Panc1 (cell line): Measurements from ENCODE around the gene HSD17B3. TPM values are rescaled to one million over a fixed set of nuclear protein-coding genes. Genes with fewer than 3 reads are reported as not detected.

Experiments
- ATAC-seq: fragments of 200-7000 bp; cut with Tn5 transposase; 2 replicates; pipeline ENCODE4 v1.9.1; 2020; ENCODE audit warnings: mild to moderate bottlenecking, moderate library complexity
- BruUV-seq: library from RNA; stranded (reverse); fragments of 400-500 nt; replicated peaks from 2 replicates; lab custom pipeline; 2021; lab: Mats Ljungman, UMichigan
- CTCF ChIA-PET: fragments of 300-600 bp; sonication (Branson Sonifier 250); formaldehyde crosslinking; loops from one replicate; lab custom pipeline; 2022; ENCODE audit warnings: antibody characterized with exemption; lab: Charles Lee
- POLR2A ChIA-PET: fragments of 300-600 bp; sonication (Branson Sonifier 250); formaldehyde crosslinking; loops from one replicate; lab custom pipeline; 2022; ENCODE audit warnings: antibody characterized with exemption; lab: Charles Lee
- DNase-seq: peaks from one replicate; pipeline ENCODE4 v3.0.0-alpha.2; 2010; ENCODE audit warnings: low read depth, low spot score
- H3K27ac ChIP-seq: 2 replicates; pipeline ENCODE4 v1.5.1; 2011; ENCODE audit warnings: mild to moderate bottlenecking, low read length, inconsistent platforms
- H3K27me3 ChIP-seq: fragments of 200-500 bp; sonication (Bioruptor generic); 2 replicates; pipeline ENCODE4 v1.6.0; 2014; ENCODE audit warnings: low read length, inconsistent platforms; ENCODE audit not compliant: control insufficient read depth, insufficient read depth
- H3K36me3 ChIP-seq: fragments of 200-500 bp; sonication (Bioruptor generic); 2 replicates; pipeline ENCODE4 v1.5.1; 2014; ENCODE audit warnings: inconsistent platforms, mild to moderate bottlenecking, low read length, moderate library complexity; ENCODE audit not compliant: control insufficient read depth, insufficient read depth
- H3K4me1 ChIP-seq: 2 replicates; pipeline ENCODE4 v1.5.1; 2011; ENCODE audit warnings: inconsistent platforms, mild to moderate bottlenecking, low read length, moderate library complexity; ENCODE audit not compliant: control insufficient read depth, insufficient read depth
- H3K4me3 ChIP-seq, 2 experiments: 2 replicates each; pipeline ENCODE4 v1.5.1; 2011 to 2012; ENCODE audit warnings: low read depth in 2 of 2, low read length in 2 of 2, mild to moderate bottlenecking in 2 of 2, inconsistent platforms in 1 of 2, moderate library complexity in 1 of 2
- H3K9me3 ChIP-seq: fragments of 200-500 bp; sonication (Bioruptor generic); 2 replicates; pipeline ENCODE4 v1.5.1; 2014; ENCODE audit warnings: low read depth, mild to moderate bottlenecking, inconsistent platforms, low read length, moderate library complexity; ENCODE audit not compliant: control insufficient read depth, insufficient read depth
- CTCF ChIP-seq: fragments of 450-650 bp; IDR thresholded peaks from 2 replicates; pipeline ENCODE4 v1.5.1; 2017; ENCODE audit warnings: mild to moderate bottlenecking
- POLR2AphosphoS5 ChIP-seq: IDR thresholded peaks from 2 replicates; pipeline ENCODE4 v1.6.1; 2012; ENCODE audit warnings: mild to moderate bottlenecking, low read depth, low read length, moderate library complexity
- REST ChIP-seq, 2 experiments: IDR thresholded peaks; 2 replicates each; pipeline ENCODE4 v1.6.1; 2011 to 2012; ENCODE audit warnings: low read depth in 2 of 2, control low read depth in 1 of 2, low read length in 1 of 2, mild to moderate bottlenecking in 1 of 2, moderate library complexity in 1 of 2; ENCODE audit not compliant: insufficient read depth in 1 of 2
- SIN3A ChIP-seq: IDR thresholded peaks from 2 replicates; pipeline ENCODE4 v1.6.1; 2012; ENCODE audit warnings: low read depth, mild to moderate bottlenecking, low read length, moderate library complexity, borderline replicate concordance; ENCODE audit not compliant: insufficient read depth
- TCF7L2 ChIP-seq: IDR thresholded peaks from 2 replicates; pipeline ENCODE4 v1.6.1; 2011; ENCODE audit warnings: mild to moderate bottlenecking, low read depth, low read length, inconsistent platforms
- in situ Hi-C: cut with HindIII; loops from 2 replicates; pipeline ENCODE4 v1.10.0; 2016; ENCODE audit warnings: low sequenced_read_pairs, low pct_unique_long_range_greater_than_20kb
- intact Hi-C: fragments of 100-400 bp; cut with micrococcal nuclease; formaldehyde crosslinking; loops from one replicate; pipeline ENCODE4 v1.10.0; 2022; ENCODE audit not compliant: unreplicated experiment
- total RNA-seq: library from RNA; stranded (reverse); gene quantifications from one replicate; pipeline ENCODE4 v1.2.1, GENCODE V29; 2021; ENCODE audit not compliant: unreplicated experiment

Gene HSD17B3
- total RNA-seq, 1 experiment from 2014 or later: 0.39 TPM

GRCh38 chr9:96245399-96245798, 56.6 kb downstream of the HSD17B3 start:
- H3K4me1 ChIP-seq: no peaks in the 10 kb centered on the region
- BruUV-seq: no TSS peak
- H3K36me3 ChIP-seq: no peaks in the 10 kb centered on the region
- H3K9me3 ChIP-seq: no peaks in the 10 kb centered on the region
- ChIA-PET POLR2A (interaction anchor here (0.6 kb wide), 1 partner anchor 944 kb away, joined by 3 read pairs; no protein-coding TSS in a partner anchor), CTCF (no interaction called here)
- DNase-seq: no peak
- in situ Hi-C loops (no loop called here), intact Hi-C loops (no loop called here)
- TF ChIP-seq TCF7L2 (no peak), CTCF (no peak), POLR2AphosphoS5 (no peak), REST (IDR thresholded peaks at IDR 0.05; ENCODE audit: insufficient read depth in 1 of 2, low read depth in 2 of 2, low read length in 1 of 2) (no peak), SIN3A (no peak)
- H3K4me3 ChIP-seq: no peak overlapping the region
- no peak for ATAC-seq
- no peak overlapping the region for H3K27ac ChIP-seq
- H3K27me3 ChIP-seq: no peaks in the 10 kb centered on the region

GRCh38 chr9:96243778-96244177, 58.2 kb downstream of the HSD17B3 start:
- H3K4me3 ChIP-seq: no peak overlapping the region
- ATAC-seq (no peak), DNase-seq (no peak)
- no TSS peak for BruUV-seq
- no peaks in the 10 kb centered on the region for H3K27me3 ChIP-seq
- intact Hi-C loops: no loop called here
- no peak for TF ChIP-seq CTCF
- TF ChIP-seq TCF7L2: no peak
- no peak for TF ChIP-seq REST (IDR thresholded peaks at IDR 0.05; ENCODE audit: insufficient read depth in 1 of 2, low read depth in 2 of 2, low read length in 1 of 2)
- no peak for TF ChIP-seq SIN3A
- no peak for TF ChIP-seq POLR2AphosphoS5
- H3K36me3 ChIP-seq: no peaks in the 10 kb centered on the region
- CTCF ChIA-PET: interaction anchor here (0.7 kb wide), 1 partner anchor 26 kb away, joined by 4 read pairs; no protein-coding TSS in a partner anchor
- H3K4me1 ChIP-seq: no peaks in the 10 kb centered on the region
- H3K9me3 ChIP-seq: no peaks in the 10 kb centered on the region
- H3K27ac ChIP-seq: no peak overlapping the region
- POLR2A ChIA-PET: interaction anchor here (0.6 kb wide), 1 partner anchor 369 kb away, joined by 7 read pairs; no protein-coding TSS in a partner anchor
- in situ Hi-C loops: no loop called here
